ENCODE results near the gene EPGN. TPM values are rescaled to one million over a fixed set of nuclear protein-coding genes. Genes with fewer than 3 reads are reported as not detected.

Gene EPGN
- 0.32 TPM in 1 of 2 replicates, not detected in the other for total RNA-seq
- total RNA-seq (2013), result 0.12 TPM
- 0.20 TPM in 1 of 2 replicates, not detected in the other for polyA plus RNA-seq
- not detected in 2 replicates for polyA minus RNA-seq

DNA sequence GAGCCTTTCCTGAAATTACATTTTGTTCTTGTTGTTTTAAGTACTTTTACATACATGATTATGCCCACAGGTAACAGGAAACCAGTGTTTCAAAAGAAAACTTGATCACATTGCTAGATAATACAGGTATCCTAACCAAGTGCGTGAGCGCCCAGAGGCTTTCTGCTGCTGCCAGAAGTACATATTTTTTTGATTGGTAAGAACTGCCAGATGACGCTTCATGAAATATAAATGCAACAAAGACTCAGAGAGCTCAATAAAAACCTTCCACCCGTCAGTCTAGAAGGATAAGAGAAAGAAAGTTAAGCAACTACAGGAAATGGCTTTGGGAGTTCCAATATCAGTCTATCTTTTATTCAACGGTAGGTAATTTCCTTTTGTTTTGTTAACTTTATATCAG, at the start of gene EPGN:
Gene EPGN, plus strand, starts transcription at position 256 of the 400 bp plus-strand sequence. Its CDS starts 64 bp downstream, at position 320.
- H3K27ac Mint-ChIP-seq, result no peak within 1 kb of the TSS
- intact Hi-C loops (cut with micrococcal nuclease), result no loop called here
- ATAC-seq (ENCODE audit: low read depth), result no peak
- H3K27ac ChIP-seq (ENCODE audit: low read length in 2 of 2), result no peak within 1 kb of the TSS
- H3K79me2 ChIP-seq (ENCODE audit: control insufficient read depth, insufficient read depth, low read length), result no peaks in the 10 kb centered on the region
- no CpG with 5 or more reads among the region's 5 CpGs for WGBS (ENCODE audit: insufficient coverage)
- H2AFZ ChIP-seq (ENCODE audit: insufficient read depth, low read depth, low read length, poor library complexity, severe bottlenecking), result peak within 1 kb of the TSS; percentile 41
- ChIA-PET CTCF (interaction anchor here (0.9 to 3.2 kb wide), 2 partner anchors 80 to 122 kb away, joined by 3 to 8 read pairs; no protein-coding TSS in a partner anchor), POLR2A (no interaction called here)
- DNase-seq, result no peak
- H3K4me1 Mint-ChIP-seq, result peaks cover 7% of the 10 kb centered on the region
- H3K4me3 ChIP-seq (ENCODE audit: control extremely low read depth in 1 of 5, extremely low read depth in 1 of 5, insufficient read depth in 1 of 5, low read depth in 2 of 5, low read length in 4 of 5), result no peak within 1 kb of the TSS
- no peaks in the 10 kb centered on the region for H4K20me1 ChIP-seq (ENCODE audit: control insufficient read depth, insufficient read depth, low read length, poor library complexity, severe bottlenecking)
- no peak within 1 kb of the TSS for H3K9ac ChIP-seq (ENCODE audit: low read length)
- peaks cover 3 to 4% of the 10 kb centered on the region in 2 donors for H3K4me1 ChIP-seq (ENCODE audit: control insufficient read depth in 2 of 2, insufficient read depth in 2 of 2, low read length in 2 of 2)
- H3K27me3 Mint-ChIP-seq, result no peaks in the 10 kb centered on the region
- no peak within 1 kb of the TSS for H3K4me3 Mint-ChIP-seq
- TF ChIP-seq, protein P1, sequence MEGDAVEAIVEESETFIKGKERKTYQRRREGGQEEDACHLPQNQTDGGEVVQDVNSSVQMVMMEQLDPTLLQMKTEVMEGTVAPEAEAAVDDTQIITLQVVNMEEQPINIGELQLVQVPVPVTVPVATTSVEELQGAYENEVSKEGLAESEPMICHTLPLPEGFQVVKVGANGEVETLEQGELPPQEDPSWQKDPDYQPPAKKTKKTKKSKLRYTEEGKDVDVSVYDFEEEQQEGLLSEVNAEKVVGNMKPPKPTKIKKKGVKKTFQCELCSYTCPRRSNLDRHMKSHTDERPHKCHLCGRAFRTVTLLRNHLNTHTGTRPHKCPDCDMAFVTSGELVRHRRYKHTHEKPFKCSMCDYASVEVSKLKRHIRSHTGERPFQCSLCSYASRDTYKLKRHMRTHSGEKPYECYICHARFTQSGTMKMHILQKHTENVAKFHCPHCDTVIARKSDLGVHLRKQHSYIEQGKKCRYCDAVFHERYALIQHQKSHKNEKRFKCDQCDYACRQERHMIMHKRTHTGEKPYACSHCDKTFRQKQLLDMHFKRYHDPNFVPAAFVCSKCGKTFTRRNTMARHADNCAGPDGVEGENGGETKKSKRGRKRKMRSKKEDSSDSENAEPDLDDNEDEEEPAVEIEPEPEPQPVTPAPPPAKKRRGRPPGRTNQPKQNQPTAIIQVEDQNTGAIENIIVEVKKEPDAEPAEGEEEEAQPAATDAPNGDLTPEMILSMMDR (IDR thresholded peaks at IDR 0.05), result no peak
- TF ChIP-seq EZH2 (IDR thresholded peaks at IDR 0.05; ENCODE audit: borderline replicate concordance, insufficient read depth, low read depth, low read length, poor library complexity, severe bottlenecking), result no peak
- H3K27me3 ChIP-seq (replicated peaks in 1 of 4; ENCODE audit: control extremely low read depth in 1 of 4, control insufficient read depth in 3 of 4, insufficient read depth in 4 of 4, low read length in 3 of 4), result no peaks in the 10 kb centered on the region
- H3K9me3 ChIP-seq (ENCODE audit: control extremely low read depth in 1 of 3, control insufficient read depth in 2 of 3, insufficient read depth in 1 of 3, low read length in 2 of 3), result no peaks in the 10 kb centered on the region
- no peaks in the 10 kb centered on the region for H3K9me3 Mint-ChIP-seq (ENCODE audit: insufficient read depth)
- no peaks in the 10 kb centered on the region for H3K36me3 ChIP-seq (replicated peaks in 1 of 2; ENCODE audit: control extremely low read depth in 1 of 2, control insufficient read depth in 1 of 2, extremely low read depth in 1 of 2, insufficient read depth in 2 of 2, low read length in 1 of 2)
- no peak within 1 kb of the TSS for H3K4me2 ChIP-seq (replicated peaks; ENCODE audit: low read depth, low read length, poor library complexity, severe bottlenecking)

- no peaks in the 10 kb centered on the region for H4K20me1 ChIP-seq (ENCODE audit: control insufficient read depth, insufficient read depth, low read length, poor library complexity, severe bottlenecking)
- DNase-seq, result no peak
- no peaks in the 10 kb centered on the region for H3K27me3 ChIP-seq (replicated peaks in 1 of 4; ENCODE audit: control extremely low read depth in 1 of 4, control insufficient read depth in 3 of 4, insufficient read depth in 4 of 4, low read length in 3 of 4)
- H3K9me3 ChIP-seq (ENCODE audit: control extremely low read depth in 1 of 3, control insufficient read depth in 2 of 3, insufficient read depth in 1 of 3, low read length in 2 of 3), result no peaks in the 10 kb centered on the region
- no peak for ATAC-seq (ENCODE audit: low read depth)
- ChIA-PET POLR2A (no interaction called here), CTCF (no interaction called here)
- no peak overlapping the region for H3K9ac ChIP-seq (ENCODE audit: low read length)
- no peaks in the 10 kb centered on the region for H3K4me1 ChIP-seq (ENCODE audit: control insufficient read depth in 2 of 2, insufficient read depth in 2 of 2, low read length in 2 of 2)
- no peak overlapping the region for H3K4me3 ChIP-seq (ENCODE audit: control extremely low read depth in 1 of 5, extremely low read depth in 1 of 5, insufficient read depth in 1 of 5, low read depth in 2 of 5, low read length in 4 of 5)
- no peak overlapping the region for H3K4me2 ChIP-seq (replicated peaks; ENCODE audit: low read depth, low read length, poor library complexity, severe bottlenecking)
- intact Hi-C loops (cut with micrococcal nuclease), result no loop called here
- H3K9me3 Mint-ChIP-seq (ENCODE audit: insufficient read depth), result no peaks in the 10 kb centered on the region
- H3K79me2 ChIP-seq (ENCODE audit: control insufficient read depth, insufficient read depth, low read length), result no peaks in the 10 kb centered on the region
- no peak overlapping the region for H3K4me3 Mint-ChIP-seq
- TF ChIP-seq, protein P1 (IDR thresholded peaks at IDR 0.05), result no peak
- no peak for TF ChIP-seq EZH2 (IDR thresholded peaks at IDR 0.05; ENCODE audit: borderline replicate concordance, insufficient read depth, low read depth, low read length, poor library complexity, severe bottlenecking)
- H3K27ac Mint-ChIP-seq, result no peak overlapping the region
- H3K4me1 Mint-ChIP-seq, result no peaks in the 10 kb centered on the region
- no peak overlapping the region for H2AFZ ChIP-seq (ENCODE audit: insufficient read depth, low read depth, low read length, poor library complexity, severe bottlenecking)
- no peaks in the 10 kb centered on the region for H3K36me3 ChIP-seq (replicated peaks in 1 of 2; ENCODE audit: control extremely low read depth in 1 of 2, control insufficient read depth in 1 of 2, extremely low read depth in 1 of 2, insufficient read depth in 2 of 2, low read length in 1 of 2)
- H3K27me3 Mint-ChIP-seq, result no peaks in the 10 kb centered on the region
- no peak overlapping the region for H3K27ac ChIP-seq (ENCODE audit: low read length in 2 of 2)
- WGBS (ENCODE audit: insufficient coverage), result no CpG with 5 or more reads among the region's 1 CpG
Observed at GRCh38 chr4:74258963-74259362, 49.3 kb upstream of the EPGN start.

Measured in B cell (primary cell).